ENCODE measurements around the gene HSDL2.

DNA sequence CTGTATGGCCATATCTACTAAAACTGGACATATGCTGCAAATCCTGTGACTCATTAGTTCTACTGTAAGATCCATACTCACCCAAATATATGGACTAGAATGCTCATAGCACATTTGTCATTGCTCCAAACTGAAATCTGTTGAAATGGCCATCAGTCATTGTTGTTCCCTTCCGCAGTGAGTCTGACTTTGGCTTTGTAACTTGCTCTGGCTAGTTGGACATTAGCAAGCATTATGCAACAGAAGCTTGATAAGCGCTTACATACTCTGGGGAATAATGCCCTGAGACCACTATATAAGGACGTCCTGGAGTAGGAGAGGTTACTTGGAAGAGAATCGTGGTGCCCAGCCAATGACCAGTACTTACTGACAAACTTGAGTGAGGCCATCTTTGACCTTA is 115.7 kb downstream of the HSDL2 start:
- no peak for TF ChIP-seq CTCF (conservative IDR thresholded peaks at IDR 0.05 in 1 of 2, IDR thresholded peaks at IDR 0.05 in 1 of 2; ENCODE audit: low read depth in 1 of 2, low read length in 2 of 2)
- no peak for TF ChIP-seq EZH2 (IDR thresholded peaks at IDR 0.05; ENCODE audit: low read length, missing control alignments)

Measured in fibroblast of lung (primary cell).